HK-2 (cell line): ENCODE measurements around the gene OPTN.
"Not testable (repeated sequence)": the region's sequence is repeated elsewhere in the genome, so short reads cannot be mapped to it uniquely, and the experiment has no call there.

Source experiments
- DNase-seq: peaks from one replicate; pipeline ENCODE4 v3.0.0-alpha.2; 2018; ENCODE audit not compliant: unreplicated experiment

The OPTN gene

DNA sequence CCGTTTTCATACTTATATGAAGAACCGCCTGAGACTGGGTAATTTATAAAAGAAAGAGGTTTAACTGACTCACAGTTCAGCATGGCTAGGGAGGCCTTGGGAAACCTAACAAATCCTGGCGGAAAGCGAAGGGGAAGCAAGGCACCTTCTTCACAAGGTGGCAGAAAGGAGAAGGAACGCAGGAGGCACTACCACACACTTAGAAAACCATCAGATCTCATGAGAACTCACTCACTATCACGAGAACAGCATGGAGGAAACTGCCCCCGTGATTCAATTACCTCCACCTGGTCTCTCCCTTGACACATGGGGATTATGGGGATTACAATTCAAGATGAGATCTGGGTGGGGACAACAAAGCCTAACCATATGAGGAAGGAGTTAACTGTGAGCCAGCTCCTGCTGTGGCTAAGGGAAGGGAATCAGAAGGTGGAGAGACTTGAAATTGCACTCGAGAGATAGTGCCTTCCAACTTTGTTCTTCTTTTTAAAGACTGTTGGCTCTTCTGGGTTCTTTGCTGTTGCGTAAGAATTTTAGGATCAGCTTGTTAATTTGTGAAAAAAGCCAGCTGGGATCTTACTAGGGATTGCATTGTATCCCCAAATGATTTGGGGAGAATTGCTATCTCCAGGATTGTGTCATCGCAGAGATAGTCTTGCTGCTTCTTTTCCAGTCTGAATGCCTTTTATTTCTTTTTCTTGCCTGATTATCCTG lies 21.0 kb downstream of the OPTN start:
- DNase-seq: no peak

DNA sequence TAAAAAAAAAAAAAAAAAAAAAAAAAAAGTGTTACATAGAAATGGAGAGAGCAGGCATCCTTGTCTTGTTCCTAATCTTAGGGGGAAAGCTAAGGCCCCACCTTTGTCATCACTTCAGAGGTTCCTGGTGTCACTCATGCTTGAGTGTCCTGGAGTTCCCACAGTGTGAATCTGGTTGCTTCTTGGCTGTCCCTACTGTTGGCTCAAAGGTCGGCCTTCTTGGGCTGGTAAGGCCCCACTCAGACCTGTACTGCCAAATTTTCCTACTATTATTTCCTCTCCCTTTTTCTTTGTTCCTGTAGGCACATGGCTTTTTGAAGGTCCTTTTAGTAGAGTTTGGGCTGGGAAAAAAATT lies 21.5 kb downstream of the OPTN start:
- DNase-seq: no peak

DNA sequence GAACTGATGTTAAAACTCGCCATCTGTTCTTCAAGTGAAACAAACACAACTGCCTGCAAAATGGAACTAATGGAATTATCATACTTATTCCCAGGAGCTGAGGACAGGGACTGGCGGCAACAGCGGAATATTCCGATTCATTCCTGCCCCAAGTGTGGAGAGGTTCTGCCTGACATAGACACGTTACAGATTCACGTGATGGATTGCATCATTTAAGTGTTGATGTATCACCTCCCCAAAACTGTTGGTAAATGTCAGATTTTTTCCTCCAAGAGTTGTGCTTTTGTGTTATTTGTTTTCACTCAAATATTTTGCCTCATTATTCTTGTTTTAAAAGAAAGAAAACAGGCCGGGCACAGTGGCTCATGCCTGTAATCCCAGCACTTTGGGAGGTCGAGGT lies 36.7 kb downstream of the OPTN start:
- DNase-seq: no peak

DNA sequence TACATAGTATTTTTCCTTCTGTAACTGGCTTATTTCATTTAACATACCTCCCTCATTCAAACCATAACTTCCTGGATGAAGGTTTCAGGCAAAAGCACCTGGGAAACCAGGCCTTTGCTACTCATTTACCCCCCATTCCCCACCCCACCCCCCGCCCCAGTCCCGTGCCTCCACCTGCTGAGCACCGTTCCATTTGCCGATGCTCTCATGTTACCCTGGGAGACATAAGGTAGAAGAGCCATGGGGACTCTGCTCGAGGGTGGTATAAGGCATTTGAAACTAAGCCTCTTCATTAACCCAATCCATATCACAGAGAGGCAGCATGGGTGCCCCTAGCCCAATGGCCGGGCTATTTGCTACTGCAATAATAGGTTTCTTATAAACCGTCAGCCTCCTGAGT lies 39.2 kb downstream of the OPTN start:
- no peak for DNase-seq

DNA sequence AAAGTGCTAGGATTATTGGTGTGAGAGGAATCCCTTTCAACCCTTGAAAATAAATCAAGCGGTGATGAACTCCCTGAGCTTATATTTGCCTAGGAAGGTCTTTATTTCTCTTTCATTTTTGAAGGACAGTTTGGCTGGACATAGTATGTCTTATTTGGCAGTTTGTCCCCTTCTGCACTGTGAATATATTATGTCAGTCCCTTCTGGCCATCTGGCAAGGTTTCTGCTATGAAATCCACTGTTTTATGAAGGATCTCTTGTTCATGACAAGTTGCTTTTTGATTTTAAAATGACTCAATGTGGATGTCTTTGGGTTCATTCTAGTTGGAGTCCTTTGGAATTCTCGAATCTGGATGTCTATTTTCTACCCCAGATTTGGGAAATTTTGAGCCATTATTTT lies 39.7 kb downstream of the OPTN start:
- DNase-seq: no peak

DNA sequence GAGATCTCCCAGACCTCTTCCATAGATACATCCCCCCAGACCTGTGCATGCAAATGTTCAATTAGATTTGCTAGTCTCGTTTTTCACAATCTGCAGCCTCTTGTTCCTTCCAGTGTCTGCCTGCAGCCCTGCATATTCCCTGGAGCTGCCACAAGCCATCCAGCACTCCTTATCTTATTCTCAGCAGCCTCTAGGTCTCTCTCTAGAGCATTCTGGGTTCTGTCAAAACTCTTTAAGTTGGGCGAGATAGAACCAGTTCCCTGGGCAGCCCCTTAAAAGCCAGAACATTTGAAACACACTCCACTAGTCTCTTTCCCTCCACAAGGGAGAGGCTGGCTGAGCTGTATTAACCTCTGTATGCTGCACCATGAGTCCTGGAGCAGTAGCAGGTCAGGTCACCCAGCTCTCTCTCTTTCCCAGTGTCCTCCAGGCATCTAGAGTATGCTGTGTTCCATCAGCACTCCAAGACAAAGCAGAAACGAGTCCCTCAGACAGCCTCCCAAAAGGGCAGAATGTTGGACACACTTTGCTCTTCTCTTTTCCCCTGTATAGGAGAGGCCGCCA lies 40.7 kb downstream of the OPTN start:
- no peak for DNase-seq

DNA sequence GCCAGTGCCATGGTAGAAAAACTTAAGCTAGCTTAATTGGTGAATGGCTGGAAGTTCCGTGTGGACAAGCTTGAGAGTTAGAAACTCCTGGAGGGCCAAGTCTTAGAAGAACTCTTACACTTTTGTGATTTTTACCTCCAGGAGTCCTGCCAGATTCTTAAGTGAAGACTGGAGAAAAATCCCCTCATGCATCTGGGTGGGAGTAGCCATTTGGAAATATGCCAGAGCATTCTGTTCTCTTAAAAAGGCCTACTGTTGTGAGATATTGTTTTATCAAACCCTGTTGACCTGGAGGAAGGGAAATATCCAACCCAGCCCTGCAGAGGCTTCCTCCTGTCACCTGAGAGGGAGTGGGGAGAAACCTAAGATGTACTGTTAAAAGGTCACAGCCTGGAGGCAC lies 43.8 kb downstream of the OPTN start:
- DNase-seq: no peak

DNA sequence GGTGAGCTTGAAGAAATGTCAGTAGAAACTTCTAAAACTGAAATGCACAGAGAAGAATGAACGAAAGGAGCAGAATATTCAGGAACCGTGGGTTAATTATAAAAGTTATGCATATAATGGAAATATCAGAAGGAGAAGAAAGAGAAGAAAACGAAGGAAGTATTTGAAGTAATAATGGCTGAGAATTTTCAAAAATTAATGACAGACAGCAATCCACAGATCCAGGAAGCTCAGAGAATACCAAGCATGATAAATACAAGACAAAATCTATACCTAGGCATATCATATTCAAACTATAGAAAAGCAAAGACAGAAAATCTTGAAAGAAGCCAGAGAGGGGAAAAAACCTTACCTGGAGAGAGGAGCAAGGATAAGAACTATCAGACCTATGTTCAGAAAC lies 44.9 kb downstream of the OPTN start:
- DNase-seq: no peak

DNA sequence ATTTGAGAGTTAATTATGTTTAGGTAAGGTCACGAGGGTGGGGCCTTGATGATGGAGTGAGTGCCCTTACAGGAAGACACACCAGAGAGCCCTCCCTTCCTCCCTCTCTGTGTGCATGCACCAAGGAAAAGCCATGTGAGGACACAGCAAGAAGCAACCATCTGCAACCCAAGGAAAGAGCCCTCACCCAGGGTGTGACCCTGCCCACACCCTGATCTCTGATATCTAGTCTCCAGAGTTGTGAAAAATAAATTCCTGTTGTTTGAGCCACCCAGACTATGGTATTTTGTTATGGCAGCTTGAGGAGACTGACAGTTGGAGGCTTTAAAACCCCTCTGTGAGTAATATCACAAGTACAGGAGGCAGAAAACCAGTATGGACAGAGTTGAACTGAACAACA lies 46.4 kb downstream of the OPTN start:
- no peak for DNase-seq

DNA sequence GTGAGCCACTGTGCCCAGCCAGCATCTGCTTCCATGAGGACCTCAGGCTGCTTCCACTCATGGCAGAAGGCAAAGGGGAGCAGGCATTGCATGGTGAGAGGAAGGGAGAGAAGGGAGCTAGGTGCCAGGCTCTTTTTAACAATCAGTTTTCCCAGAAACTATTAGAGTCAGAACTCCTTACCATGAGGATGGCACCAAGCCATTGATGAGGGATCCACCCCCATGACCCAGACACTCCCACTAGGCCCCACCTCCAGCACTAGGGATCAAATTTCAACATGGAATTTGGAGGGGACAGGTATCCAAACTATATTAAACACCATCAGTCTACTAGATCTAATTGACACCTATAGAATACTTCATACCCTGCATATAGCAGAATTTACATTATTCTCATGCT lies 47.2 kb downstream of the OPTN start:
- DNase-seq: no peak

DNA sequence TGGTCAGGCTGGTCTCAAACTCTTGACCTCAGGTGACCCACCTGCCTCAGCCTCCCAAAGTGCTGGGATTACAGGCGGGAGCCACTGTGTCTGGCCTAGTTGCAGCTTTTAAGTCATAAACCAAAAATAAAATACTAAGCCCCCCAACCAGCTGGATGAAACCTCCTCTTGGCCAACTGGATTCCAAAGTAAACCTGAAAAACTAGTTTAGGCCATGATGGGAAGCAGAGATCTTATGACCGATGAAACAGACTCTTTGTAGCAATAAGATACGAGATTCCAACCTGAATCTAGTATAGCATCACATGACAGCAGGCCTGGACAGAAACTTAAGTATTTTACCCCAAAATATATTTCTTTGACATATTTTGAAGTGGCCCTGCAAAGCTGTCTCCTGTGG lies 52.3 kb downstream of the OPTN start:
- DNase-seq: no peak

DNA sequence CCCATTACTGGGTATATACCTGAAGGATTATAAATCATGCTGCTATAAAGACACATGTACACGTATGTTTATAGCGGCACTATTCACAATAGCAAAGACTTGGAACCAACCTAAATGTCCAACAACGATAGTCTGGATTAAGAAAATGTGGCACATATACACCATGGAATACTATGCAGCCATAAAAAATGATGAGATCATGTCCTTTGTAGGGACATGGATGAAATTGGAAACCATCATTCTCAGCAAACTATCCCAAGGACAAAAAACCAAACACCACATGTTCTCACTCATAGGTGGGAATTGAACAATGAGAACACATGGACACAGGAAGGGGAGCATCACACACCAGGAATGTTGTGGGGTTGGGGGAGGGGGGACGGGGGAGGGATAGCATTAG lies 55.9 kb downstream of the OPTN start:
- not testable (repeated sequence) for DNase-seq

DNA sequence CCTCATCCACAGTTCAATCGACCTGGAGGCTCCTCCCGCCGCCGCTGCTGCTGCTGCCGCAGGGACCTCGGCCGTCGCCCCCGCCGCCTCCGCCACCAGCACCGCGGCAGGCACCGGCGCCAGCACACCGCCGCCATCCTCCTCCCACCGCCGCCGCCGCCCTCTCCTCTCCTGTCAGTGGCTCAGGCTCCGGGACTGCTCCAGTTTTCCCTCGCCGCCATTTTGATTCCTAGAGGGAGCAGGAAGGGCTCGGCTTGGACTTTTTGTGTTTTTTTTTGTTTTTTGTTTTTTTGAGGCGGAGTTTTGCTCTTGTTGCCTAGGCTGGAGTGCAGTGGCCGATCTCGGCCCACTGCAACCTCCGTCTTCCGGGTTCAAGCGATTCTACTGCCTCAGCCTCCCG lies 58.4 kb downstream of the OPTN start:
- DNase-seq: no peak

DNA sequence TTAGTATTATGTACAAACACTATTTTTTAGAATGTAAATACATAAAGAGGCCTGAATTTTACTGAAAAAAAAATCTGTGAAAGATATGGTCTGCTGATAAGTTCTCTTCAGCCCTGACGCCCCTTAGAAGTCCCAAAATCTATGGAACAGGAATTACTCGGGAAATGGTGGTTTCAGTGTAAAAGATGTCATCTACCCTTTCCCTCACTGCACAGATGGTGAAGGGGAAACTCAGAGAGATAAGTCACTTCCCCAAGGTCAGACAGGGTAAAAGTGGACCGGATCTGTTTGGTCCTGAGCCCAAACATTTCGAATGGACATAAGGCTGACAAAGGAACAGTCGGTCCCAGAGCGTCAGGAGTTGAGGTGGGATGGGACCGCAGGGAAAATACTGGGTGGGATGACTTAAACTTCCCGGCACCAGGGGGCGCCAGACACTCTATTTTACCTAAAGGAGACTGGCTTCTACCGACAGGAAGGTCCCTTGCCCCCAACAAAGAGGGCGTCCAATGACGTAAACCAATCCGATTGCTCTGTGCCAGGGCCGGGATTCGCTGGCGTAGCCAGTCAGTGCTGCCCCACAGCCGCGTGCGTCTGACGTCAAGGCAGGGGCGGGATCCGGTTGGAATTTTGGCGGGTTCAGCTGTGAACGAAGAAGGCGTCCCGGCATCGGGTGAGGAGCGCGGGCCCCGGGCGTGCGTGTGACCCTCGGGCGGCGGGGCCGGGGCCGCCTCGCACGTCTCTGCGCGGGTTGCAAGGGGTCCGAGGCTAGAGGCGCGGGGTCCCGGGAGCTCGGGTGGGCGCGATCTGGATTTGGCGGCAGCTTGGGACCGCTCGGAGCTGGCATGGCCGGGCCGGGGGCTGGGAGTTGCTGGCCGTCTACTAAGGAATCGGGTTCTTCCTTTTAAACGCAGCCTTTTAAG lies 61.2 kb downstream of the OPTN start, which contains the start of gene MCM10:
Gene MCM10 (plus strand): TSS at position 625 of the 923 bp plus-strand sequence. CDS start 2,645 bp downstream, outside the sequence.
- peak; percentile 94 for DNase-seq

DNA sequence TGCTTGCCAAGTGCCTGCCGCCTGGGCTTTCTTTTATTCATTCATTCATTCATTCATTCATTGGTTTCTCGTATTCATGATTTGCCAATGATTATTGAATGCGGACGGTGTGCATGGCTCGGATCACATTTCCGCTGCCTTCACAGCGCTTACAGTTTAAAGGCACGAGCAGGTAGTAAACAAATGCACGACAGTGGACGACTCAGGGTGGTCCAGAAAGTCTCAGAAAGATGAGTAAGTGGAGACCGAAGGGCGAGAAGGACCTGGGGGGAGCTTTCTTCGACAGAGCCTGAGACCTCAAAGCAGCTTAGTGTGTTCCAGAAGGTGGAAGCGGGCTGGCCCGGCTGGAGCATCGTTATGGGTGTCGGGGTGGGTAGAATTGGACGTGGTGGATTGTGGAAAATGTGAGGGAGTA lies 61.9 kb downstream of the OPTN start:
- peak; percentile 4 for DNase-seq

DNA sequence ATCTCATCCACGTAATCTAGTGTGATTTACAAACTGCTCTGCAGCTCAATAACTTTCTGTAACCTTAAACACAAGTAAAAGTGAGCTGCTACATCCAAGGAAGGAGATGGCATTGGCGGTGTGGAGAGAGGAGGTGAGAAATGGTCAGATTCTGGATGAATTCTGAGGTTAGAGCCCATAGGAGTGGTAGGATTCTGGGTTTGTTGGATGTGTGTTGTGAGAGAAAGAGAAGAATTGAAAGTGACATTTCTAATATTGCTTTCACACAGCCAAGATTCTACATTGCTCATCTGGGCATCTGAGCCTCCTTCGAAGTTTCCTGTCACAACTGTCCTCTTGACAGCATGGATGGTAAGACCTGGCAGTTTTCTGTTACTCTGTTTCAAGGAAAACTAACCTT lies 63.9 kb downstream of the OPTN start:
- DNase-seq: no peak

DNA sequence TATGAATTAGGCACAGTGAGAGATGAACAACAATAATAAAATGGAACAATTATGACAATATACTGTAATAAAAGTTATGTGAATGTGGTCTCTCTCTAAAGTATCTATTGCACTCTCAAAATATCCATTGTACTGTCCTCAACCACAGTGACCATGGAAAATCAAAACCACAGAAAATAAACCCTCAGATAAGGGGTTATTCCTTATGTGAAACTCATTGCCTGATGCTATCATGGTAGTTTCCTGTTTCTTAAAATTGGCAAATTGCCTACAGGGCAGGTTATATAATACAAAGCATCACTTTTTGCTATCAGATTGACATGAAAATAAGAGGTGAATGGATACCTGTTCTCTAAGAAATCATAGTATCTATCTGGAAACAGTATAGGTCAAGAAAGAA lies 65.2 kb downstream of the OPTN start:
- no peak for DNase-seq

DNA sequence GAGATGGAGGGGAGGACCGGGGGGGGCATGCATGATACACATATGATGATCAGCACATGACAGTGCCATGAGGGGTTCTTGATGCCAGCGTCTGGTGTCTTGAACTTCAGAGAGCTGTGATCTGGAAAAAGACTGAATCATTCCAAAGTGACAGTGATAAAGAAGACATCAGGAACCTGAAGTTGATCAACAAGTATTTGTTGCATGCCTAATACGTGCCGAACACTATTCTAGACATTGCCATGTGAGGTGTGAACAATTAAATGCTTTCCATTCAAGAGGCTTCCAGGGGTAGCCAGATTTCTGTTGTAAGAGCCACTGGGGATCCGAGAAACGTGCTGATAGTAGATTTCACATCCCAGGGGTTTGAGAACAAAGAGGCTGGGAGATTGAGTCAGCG lies 67.6 kb downstream of the OPTN start:
- no peak for DNase-seq

DNA sequence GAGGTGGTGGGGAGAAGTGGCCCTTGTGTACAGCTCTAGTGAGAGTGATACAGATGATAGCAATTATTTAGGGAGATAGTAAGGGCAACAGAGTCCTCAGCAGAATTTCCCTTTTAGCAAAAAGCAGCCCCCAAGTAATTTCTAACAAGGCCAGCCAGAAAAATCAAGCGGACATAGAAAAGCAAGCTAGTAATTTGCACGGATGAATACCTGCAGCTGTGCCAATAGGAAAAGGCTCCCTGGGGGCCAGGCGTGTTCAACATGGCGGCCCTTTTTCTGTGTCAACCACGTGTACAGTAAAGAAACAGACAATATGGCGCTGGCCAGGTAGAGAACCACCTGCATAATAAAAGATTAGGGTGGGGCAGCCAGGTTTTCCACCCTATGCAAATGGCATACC lies 68.8 kb downstream of the OPTN start:
- no peak for DNase-seq

DNA sequence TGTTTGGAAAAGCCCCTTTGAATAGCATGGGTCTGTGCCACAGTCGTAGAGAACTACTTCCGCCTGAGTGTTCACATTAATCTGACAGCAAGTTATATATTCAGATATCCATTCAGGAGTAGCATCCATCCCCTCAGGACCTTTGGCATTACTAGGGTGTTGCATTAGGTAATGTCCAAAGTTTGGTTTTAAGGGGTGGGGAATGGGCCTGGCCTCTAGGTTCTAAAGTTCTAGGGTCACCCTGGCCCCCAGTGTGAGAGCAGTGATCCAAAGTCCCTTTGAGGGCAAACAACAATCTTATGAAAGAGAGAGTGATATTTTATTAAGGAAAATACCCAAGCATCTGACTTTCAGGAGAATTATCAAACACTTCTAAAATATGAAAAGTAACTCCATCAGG lies 73.7 kb downstream of the OPTN start:
- no peak for DNase-seq

DNA sequence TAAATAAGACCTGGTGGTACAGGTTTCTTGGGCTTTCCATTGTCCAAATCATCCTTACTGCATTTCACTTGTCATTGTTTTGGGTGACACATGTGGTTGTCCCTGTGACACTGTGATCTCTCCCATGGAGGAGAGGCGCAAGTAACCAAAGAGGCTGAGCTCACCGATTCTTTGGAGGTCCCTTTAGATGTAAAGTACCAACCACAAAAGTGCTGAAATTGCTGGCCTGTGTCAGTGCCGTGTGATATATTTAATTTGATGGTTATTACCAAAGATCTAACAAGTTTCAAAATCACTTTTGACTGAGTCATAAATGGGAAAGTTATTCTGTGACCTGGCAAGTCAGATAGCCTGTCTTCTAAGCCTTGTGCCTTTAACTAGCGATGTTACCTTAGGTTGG lies 80.8 kb downstream of the OPTN start:
- DNase-seq: no peak

DNA sequence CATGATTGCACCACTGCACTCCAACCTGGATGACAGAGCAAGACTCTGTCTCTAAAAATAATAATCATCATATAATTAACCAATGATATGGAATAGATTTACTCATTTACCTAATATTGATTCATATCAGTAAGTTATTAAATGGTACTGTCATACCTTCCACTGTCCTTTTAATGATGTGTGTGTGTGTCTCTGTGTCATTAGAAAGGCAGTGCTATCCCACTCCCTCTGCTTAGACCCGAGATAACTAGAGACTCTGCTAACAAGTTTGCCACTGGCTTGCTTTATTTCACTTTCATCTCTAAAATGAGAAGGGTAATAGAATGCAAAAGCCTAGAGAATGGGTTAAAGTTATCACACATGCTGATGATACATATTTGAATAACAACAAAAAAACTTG lies 82.5 kb downstream of the OPTN start:
- no peak for DNase-seq

DNA sequence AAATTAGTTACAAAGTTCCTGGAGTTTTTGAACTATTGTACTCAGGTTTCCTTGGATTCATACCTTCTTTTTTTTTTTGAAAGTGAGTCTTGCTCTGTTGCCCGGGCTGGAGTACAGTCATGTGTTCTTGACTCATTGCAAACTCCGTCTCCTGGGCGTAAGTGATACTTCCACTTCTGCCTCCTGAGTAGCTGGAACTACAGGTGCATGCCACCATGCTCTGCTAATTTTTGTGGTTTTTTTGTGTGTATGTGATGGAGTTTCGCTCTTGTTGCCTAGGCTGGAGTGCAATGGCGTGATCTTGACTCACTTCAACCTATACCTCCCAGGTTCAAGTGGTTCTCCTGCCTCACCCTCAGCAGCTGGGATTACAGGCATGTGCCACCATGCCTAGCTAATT lies 83.7 kb downstream of the OPTN start:
- no peak for DNase-seq
